ENCODE measurements around the gene KIF1B.

The KIF1B gene

DNA sequence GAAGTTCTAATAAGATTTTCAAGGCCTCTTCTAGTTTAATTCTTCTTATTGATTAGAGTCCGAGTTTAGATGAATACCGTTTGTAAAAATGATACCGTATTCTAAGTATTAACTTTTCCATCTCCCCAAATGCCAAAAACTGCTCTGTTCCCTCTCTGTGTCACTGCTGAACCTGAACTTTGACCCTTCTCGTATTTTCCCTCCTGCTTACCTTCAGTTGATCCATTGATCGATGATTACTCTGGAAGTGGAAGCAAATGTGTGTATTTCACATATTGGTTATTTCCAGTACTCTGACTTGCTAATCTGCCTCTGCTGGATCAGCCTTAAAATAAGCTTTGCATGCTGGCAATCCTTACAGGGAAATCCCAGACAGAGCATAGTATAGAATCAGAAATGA, 68.5 kb downstream of the KIF1B start:
- TF ChIP-seq CTCF (conservative IDR thresholded peaks at IDR 0.05; ENCODE audit: low read depth, low read length) = no peak
- DNase-seq (ENCODE audit: low read depth) = no peak
- H3K4me3 ChIP-seq (ENCODE audit: low read length) = no peak overlapping the region

DNA sequence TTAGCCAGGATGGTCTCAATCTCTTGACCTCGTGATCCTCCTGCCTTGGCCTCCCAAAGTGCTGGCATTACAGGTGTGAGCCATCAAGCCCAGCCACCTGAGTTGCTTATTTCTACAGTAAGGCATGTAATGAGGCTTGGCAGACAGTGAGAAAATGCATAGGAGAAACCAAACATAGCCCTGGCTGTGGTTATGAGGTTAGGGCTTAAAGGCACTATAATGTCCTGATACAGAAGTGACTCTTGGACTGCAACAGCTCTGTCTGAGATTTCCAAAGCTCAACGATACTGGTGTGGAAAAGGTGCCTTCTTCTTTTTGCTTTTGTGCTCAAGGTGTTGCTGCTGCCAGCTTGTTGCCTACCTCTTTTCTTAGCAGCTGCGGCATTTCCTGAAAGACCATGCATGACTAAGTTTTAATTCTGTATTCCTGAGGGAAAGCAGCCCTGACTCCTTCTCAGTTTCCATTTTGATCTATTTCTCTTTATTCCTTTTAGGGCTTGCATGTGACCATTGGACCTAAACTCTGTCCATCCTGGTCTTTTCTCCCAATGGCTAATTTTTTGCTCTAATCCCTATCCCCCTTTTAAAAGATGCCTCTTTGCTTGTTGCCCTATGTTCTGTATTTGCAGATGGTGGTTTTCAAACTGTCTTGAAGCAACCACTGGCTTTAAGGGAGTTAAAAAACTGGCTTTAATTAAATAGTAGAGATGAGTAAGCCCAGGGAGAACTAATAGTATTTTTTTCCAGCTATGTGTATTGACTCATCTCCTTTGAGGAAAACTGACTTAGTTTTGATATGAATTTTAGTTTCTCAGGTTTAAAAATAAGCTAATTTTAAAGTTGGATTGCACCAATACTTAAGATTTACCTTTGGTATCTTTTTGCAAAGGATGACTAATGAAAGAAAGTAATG, 70.3 kb downstream of the KIF1B start:
- DNase-seq (ENCODE audit: low read depth) = no peak
- H3K4me3 ChIP-seq (ENCODE audit: low read length) = no peak overlapping the region
- no peak for TF ChIP-seq CTCF (conservative IDR thresholded peaks at IDR 0.05; ENCODE audit: low read depth, low read length)

GRCh38 chr1:10283318-10283984, 73.1 kb downstream of the KIF1B start:
- no peak for TF ChIP-seq CTCF (conservative IDR thresholded peaks at IDR 0.05; ENCODE audit: low read depth, low read length)
- no peak for DNase-seq (ENCODE audit: low read depth)
- H3K4me3 ChIP-seq (ENCODE audit: low read length) = no peak overlapping the region

DNA sequence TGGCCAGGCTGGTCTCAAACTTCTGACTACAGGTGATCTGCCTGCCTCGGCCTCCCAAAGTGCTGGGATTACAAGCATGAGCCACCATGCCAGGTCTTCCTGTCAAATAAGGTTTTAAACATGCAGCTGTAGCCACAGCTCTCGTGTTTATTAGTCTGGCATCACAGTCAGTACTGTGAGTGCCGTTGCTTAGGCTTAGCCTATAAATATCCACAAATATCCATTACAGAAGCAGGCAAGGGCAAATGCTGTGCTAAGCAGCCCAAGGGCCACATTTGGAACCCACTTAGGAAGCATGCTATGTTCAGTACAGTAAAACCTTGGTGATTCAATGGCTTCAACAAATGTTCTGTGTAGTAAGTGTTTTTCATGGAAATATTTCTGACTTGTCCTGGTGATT, 75.9 kb downstream of the KIF1B start:
- no peak for DNase-seq (ENCODE audit: low read depth)
- TF ChIP-seq CTCF (conservative IDR thresholded peaks at IDR 0.05; ENCODE audit: low read depth, low read length) = no peak
- H3K4me3 ChIP-seq (ENCODE audit: low read length) = no peak overlapping the region

- H3K4me3 ChIP-seq (ENCODE audit: low read length) = no peak overlapping the region
- no peak for DNase-seq (ENCODE audit: low read depth)
- no peak for TF ChIP-seq CTCF (conservative IDR thresholded peaks at IDR 0.05; ENCODE audit: low read depth, low read length)
Measured at GRCh38 chr1:10287023-10287645, 76.8 kb downstream of the KIF1B start.

- DNase-seq (ENCODE audit: low read depth) = no peak
- no peak overlapping the region for H3K4me3 ChIP-seq (ENCODE audit: low read length)
- no peak for TF ChIP-seq CTCF (conservative IDR thresholded peaks at IDR 0.05; ENCODE audit: low read depth, low read length)
Measured at GRCh38 chr1:10288029-10288615, 77.8 kb downstream of the KIF1B start.

All from retinal pigment epithelial cell (primary cell).